ENCODE results near the gene OR2T35.
"Not testable (repeated sequence)": the region's sequence is repeated elsewhere in the genome, so short reads cannot be mapped to it uniquely, and the experiment has no call there.

The OR2T35 gene

GRCh38 chr1:248648770-248649536 is 3.9 kb upstream of the OR2T35 start:
- H3K27me3 Mint-ChIP-seq (ENCODE audit: low read depth); H3K9me3 Mint-ChIP-seq; H3K4me1 Mint-ChIP-seq; H3K27ac Mint-ChIP-seq; H3K36me3 Mint-ChIP-seq (ENCODE audit: low read depth); H3K4me3 Mint-ChIP-seq: not testable (repeated sequence)

- not testable (repeated sequence) for H3K9me3 Mint-ChIP-seq; H3K27ac Mint-ChIP-seq; H3K36me3 Mint-ChIP-seq (ENCODE audit: low read depth); H3K4me1 Mint-ChIP-seq; H3K4me3 Mint-ChIP-seq; H3K27me3 Mint-ChIP-seq (ENCODE audit: low read depth)
Observed at GRCh38 chr1:248642971-248643651, 2.0 kb downstream of the OR2T35 start.

GRCh38 chr1:248641583-248641982 is 3.5 kb downstream of the OR2T35 start:
- H3K27me3 Mint-ChIP-seq (ENCODE audit: low read depth); H3K36me3 Mint-ChIP-seq (ENCODE audit: low read depth); H3K4me1 Mint-ChIP-seq; H3K27ac Mint-ChIP-seq; H3K9me3 Mint-ChIP-seq; H3K4me3 Mint-ChIP-seq: not testable (repeated sequence)

DNA sequence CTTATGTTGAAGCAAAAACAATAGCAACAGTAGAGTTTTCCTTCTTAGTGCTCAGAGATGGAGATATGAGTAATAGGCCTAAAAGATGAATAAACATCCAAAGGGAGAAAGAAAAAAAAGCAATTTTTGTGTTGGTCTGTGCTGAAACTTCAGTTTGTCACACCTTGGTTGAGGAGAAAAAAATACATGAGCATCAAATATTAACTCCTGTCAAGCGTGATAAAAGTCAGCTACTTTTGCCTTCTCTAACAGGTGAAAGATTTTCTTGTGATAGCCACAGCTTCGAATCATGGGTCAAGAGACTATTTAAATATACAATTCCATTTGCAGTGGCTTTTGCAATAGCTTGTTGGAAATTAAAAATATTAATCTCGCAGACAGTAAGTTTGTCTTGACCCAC is 4.2 kb downstream of the OR2T35 start:
- not testable (repeated sequence) for H3K4me3 Mint-ChIP-seq; H3K9me3 Mint-ChIP-seq; H3K4me1 Mint-ChIP-seq; H3K27ac Mint-ChIP-seq; H3K36me3 Mint-ChIP-seq (ENCODE audit: low read depth); H3K27me3 Mint-ChIP-seq (ENCODE audit: low read depth)

GRCh38 chr1:248639652-248640051 is 5.4 kb downstream of the OR2T35 start:
- H3K4me3 Mint-ChIP-seq, H3K4me1 Mint-ChIP-seq: not testable (repeated sequence)

GRCh38 chr1:248636612-248637011 is 8.5 kb downstream of the OR2T35 start:
- not testable (repeated sequence) for H3K27me3 Mint-ChIP-seq (ENCODE audit: low read depth)

More at GRCh38 chr1:248639652-248640051, 5.4 kb downstream of the OR2T35 start:
- not testable (repeated sequence) for H3K9me3 Mint-ChIP-seq; H3K27ac Mint-ChIP-seq; H3K27me3 Mint-ChIP-seq (ENCODE audit: low read depth); H3K36me3 Mint-ChIP-seq (ENCODE audit: low read depth)

DNA sequence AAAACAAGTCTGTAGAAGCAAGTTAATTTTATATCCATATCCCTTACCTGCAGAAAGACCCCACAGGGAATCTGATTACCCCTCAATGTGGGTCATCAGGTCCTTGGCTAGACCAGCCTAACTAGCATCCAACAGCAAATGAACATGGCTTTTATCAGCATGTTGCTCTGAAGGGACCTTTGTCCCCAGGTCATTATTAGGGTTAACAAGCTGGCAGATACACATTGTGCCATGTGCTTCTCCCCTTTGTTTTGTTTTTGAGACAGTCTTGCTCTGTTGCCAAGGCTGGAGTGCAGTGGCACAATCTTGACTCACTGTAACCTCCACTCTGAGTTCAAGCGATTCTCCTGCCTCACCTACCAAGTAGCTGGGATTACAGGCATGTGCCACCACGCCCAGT is 10.1 kb downstream of the OR2T35 start, which contains the start of gene OR2T11:
TSS of gene OR2T11 (minus strand) at position 101 of the 400 bp plus-strand sequence. CDS start 7,963 bp downstream, outside the sequence.
- H3K9me3 Mint-ChIP-seq; H3K4me1 Mint-ChIP-seq; H3K36me3 Mint-ChIP-seq (ENCODE audit: low read depth); H3K4me3 Mint-ChIP-seq; H3K27me3 Mint-ChIP-seq (ENCODE audit: low read depth); H3K27ac Mint-ChIP-seq: not testable (repeated sequence)

More at GRCh38 chr1:248636612-248637011, 8.5 kb downstream of the OR2T35 start:
- H3K4me1 Mint-ChIP-seq; H3K36me3 Mint-ChIP-seq (ENCODE audit: low read depth); H3K27ac Mint-ChIP-seq; H3K4me3 Mint-ChIP-seq; H3K9me3 Mint-ChIP-seq: not testable (repeated sequence)

GRCh38 chr1:248631354-248632008 is 13.6 kb downstream of the OR2T35 start:
- no peak for TF ChIP-seq CTCF (IDR thresholded peaks at IDR 0.05; ENCODE audit: unreplicated experiment in 3 of 3)

DNA sequence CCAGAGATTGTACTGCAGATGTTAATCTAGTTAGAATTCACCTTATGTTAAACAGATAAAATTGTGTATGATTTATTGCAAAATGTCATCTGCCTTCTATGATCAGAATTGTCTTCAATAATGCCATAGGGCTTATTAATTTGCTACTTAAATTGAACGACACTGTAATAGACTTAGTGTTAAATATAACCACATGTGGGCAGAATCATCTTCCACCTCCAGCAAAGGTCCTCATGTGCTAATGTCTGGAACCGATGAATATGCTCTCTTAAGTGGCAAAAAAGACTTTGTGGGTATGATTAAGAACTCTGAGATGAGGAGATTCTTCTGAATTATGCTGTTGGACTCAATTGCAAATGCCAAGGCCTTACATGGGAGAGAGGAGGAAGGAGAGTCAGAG is 14.5 kb downstream of the OR2T35 start:
- H3K4me3 Mint-ChIP-seq, result no peak overlapping the region
- TF ChIP-seq CTCF (IDR thresholded peaks at IDR 0.05; ENCODE audit: unreplicated experiment in 3 of 3), result no peak
- no peaks in the 10 kb centered on the region for H3K4me1 Mint-ChIP-seq
- no peaks in the 10 kb centered on the region for H3K36me3 Mint-ChIP-seq (ENCODE audit: low read depth)
- peaks cover 18% of the 10 kb centered on the region for H3K9me3 Mint-ChIP-seq
- no peaks in the 10 kb centered on the region for H3K27me3 Mint-ChIP-seq (ENCODE audit: low read depth)
- H3K27ac Mint-ChIP-seq, result no peak overlapping the region

More at GRCh38 chr1:248631354-248632008, 13.6 kb downstream of the OR2T35 start:
- Mint-ChIP-seq H3K4me3 (no peak overlapping the region), H3K27me3 (ENCODE audit: low read depth) (no peaks in the 10 kb centered on the region), H3K36me3 (ENCODE audit: low read depth) (no peaks in the 10 kb centered on the region), H3K9me3 (peaks cover 18% of the 10 kb centered on the region), H3K4me1 (no peaks in the 10 kb centered on the region), H3K27ac (no peak overlapping the region)

Measured in nephron (organoid).